Epidermal melanocyte (primary cell): ENCODE measurements around the gene ARHGAP29.

Experiments used
- DNase-seq: peaks from one replicate; pipeline ENCODE4 v3.0.0; 2011; ENCODE audit warnings: low spot score; ENCODE audit not compliant: insufficient read length

Gene ARHGAP29

GRCh38 chr1:94235189-94236012 is 2.0 kb downstream of the ARHGAP29 start:
- DNase-seq = no peak

GRCh38 chr1:94234615-94235014 is 2.8 kb downstream of the ARHGAP29 start:
- no peak for DNase-seq

GRCh38 chr1:94231746-94232145 is 5.6 kb downstream of the ARHGAP29 start:
- no peak for DNase-seq

- no peak for DNase-seq
Measured at GRCh38 chr1:94230920-94231319, 6.5 kb downstream of the ARHGAP29 start.

- DNase-seq = no peak
Measured at GRCh38 chr1:94228640-94229375, 8.6 kb downstream of the ARHGAP29 start.

- DNase-seq = no peak
Measured at GRCh38 chr1:94227624-94228023, 9.8 kb downstream of the ARHGAP29 start.

- DNase-seq = no peak
Measured at GRCh38 chr1:94225845-94226244, 11.5 kb downstream of the ARHGAP29 start.

GRCh38 chr1:94218332-94218731 is 19.1 kb downstream of the ARHGAP29 start:
- DNase-seq = no peak

GRCh38 chr1:94215955-94216354 is 21.4 kb downstream of the ARHGAP29 start:
- no peak for DNase-seq

GRCh38 chr1:94209982-94210381 is 27.4 kb downstream of the ARHGAP29 start:
- DNase-seq = no peak

GRCh38 chr1:94209425-94209824 is 28.0 kb downstream of the ARHGAP29 start:
- DNase-seq = no peak

- no peak for DNase-seq
Measured at GRCh38 chr1:94207695-94208094, 29.7 kb downstream of the ARHGAP29 start.

GRCh38 chr1:94205639-94206038 is 31.7 kb downstream of the ARHGAP29 start:
- DNase-seq = no peak

GRCh38 chr1:94202241-94202640 is 35.1 kb downstream of the ARHGAP29 start:
- no peak for DNase-seq

- DNase-seq = no peak
Measured at GRCh38 chr1:94199398-94199797, 38.0 kb downstream of the ARHGAP29 start.

GRCh38 chr1:94194079-94194865 is 43.1 kb downstream of the ARHGAP29 start:
- DNase-seq = no peak

GRCh38 chr1:94193128-94193527 is 44.3 kb downstream of the ARHGAP29 start:
- no peak for DNase-seq

- DNase-seq = no peak
Measured at GRCh38 chr1:94191216-94191615, 46.2 kb downstream of the ARHGAP29 start.

GRCh38 chr1:94186946-94187345 is 50.4 kb downstream of the ARHGAP29 start:
- no peak for DNase-seq

- DNase-seq = no peak
Measured at GRCh38 chr1:94183197-94183815, 54.1 kb downstream of the ARHGAP29 start.

GRCh38 chr1:94182191-94182590 is 55.2 kb downstream of the ARHGAP29 start:
- no peak for DNase-seq
